Measurements from ENCODE around the gene CIT.

CIT gene

GRCh38 chr12:119843100-119843499, 34.0 kb downstream of the CIT start:
- no peak for DNase-seq

- DNase-seq, result no peak
These were observed 34.7 kb downstream of the CIT start for GRCh38 chr12:119842380-119842779.

GRCh38 chr12:119841433-119842210, 35.5 kb downstream of the CIT start:
- no peak for DNase-seq

- DNase-seq, result no peak
These were observed 36.5 kb downstream of the CIT start for GRCh38 chr12:119840582-119840981.

- DNase-seq, result no peak
These were observed 37.0 kb downstream of the CIT start for GRCh38 chr12:119840168-119840567.

- DNase-seq, result no peak
These were observed 38.1 kb downstream of the CIT start for GRCh38 chr12:119838826-119839600.

- DNase-seq, result no peak
These were observed 40.3 kb downstream of the CIT start for GRCh38 chr12:119836781-119837180.

- no peak for DNase-seq
These were observed 42.1 kb downstream of the CIT start for GRCh38 chr12:119835068-119835467.

GRCh38 chr12:119829439-119829838, 47.7 kb downstream of the CIT start:
- no peak for DNase-seq

- DNase-seq, result no peak
These were observed 48.8 kb downstream of the CIT start for GRCh38 chr12:119828300-119828699.

GRCh38 chr12:119827760-119828159, 49.4 kb downstream of the CIT start:
- no peak for DNase-seq

GRCh38 chr12:119826661-119827445, 50.3 kb downstream of the CIT start:
- no peak for DNase-seq

- DNase-seq, result no peak
These were observed 51.9 kb downstream of the CIT start for GRCh38 chr12:119825262-119825661.

- DNase-seq, result no peak
These were observed 55.1 kb downstream of the CIT start for GRCh38 chr12:119822046-119822445.

GRCh38 chr12:119819322-119819721, 57.8 kb downstream of the CIT start:
- DNase-seq, result no peak

- DNase-seq, result no peak
These were observed 59.4 kb downstream of the CIT start for GRCh38 chr12:119817546-119818343.

- DNase-seq, result no peak
These were observed 68.1 kb downstream of the CIT start for GRCh38 chr12:119809023-119809422.

GRCh38 chr12:119808441-119808840, 68.7 kb downstream of the CIT start:
- DNase-seq, result no peak

GRCh38 chr12:119807380-119807779, 69.7 kb downstream of the CIT start:
- DNase-seq, result no peak

GRCh38 chr12:119804011-119804641, 73.0 kb downstream of the CIT start:
- DNase-seq, result no peak

- no peak for DNase-seq
These were observed 73.7 kb downstream of the CIT start for GRCh38 chr12:119803381-119803791.

- no peak for DNase-seq
These were observed 74.6 kb downstream of the CIT start for GRCh38 chr12:119802472-119802871.

All from activated CD8-positive, alpha-beta memory T cell treated with anti-CD3 and anti-CD28 coated beads, Interleukin-2, amount 50 U/mL, for 48 hours (primary cell).